HG02678 (cell line): Measurements from ENCODE around the gene STXBP6.

Experiments
- ATAC-seq: cut with Tn5 transposase; IDR thresholded peaks from one replicate; pipeline ENCODE4 v1.9.1; 2021; ENCODE audit warnings: mild to moderate bottlenecking, moderate library complexity; ENCODE audit not compliant: unreplicated experiment

The STXBP6 gene

DNA sequence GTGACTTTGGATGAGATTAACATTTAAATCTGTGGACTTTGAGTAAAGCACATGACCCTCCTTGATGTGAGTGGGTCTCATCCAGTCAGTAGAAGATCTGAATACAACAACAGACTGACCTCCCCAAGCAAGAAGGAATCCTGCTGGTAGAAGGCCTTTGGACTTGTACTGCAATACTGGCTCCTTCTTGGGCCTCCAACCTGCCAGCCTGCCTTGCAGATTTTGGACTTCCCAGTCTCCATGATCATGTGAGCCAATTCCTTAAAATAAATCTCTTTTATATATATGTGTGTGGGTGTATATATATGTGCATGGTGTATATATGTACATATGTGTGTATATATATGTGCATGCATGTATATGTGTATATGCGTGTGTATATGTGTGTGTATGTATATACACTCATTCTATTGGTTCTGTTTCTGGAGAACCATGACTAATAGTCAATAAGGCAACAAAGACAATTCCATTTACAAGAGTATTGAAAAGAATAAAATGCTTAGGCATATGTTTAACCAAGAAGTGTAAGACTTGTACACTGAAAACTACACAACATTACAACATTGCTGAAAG, 183.8 kb downstream of the STXBP6 start:
- ATAC-seq = no peak

DNA sequence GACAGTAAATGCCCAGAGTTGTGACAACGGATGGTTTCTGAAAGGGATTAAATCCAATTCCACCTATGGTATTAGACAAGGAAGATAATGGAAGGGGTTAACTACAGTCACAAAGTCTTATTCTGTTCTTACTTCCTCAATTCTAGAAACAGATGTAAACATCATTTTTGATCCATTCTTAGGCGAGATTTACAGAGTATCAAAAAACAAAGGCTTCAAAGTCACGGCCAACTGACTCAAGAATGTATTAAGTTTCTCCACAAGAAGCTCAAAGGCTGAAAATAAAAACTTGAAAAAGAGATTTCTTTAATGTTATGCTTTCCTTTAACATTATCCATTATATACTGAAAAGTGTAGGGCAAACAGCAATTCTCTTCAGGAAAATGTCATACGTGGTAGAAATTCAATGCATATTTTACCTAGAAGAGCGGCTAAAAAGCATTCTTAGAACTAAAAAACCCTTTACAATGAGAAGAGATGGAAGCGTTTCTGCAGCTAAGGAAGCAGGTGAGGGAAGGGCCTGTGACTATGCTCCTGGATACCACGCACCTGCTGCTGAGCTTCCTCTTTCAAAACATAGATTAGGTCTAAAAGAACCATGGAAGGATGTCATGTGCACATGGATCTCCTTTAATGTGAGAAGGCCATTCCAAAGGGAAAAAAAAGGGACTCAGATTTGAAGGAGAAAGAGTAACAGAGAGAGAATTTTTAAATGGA, 185.8 kb downstream of the STXBP6 start:
- ATAC-seq = no peak

GRCh38 chr14:24861083-24861630, 188.8 kb downstream of the STXBP6 start:
- no peak for ATAC-seq

DNA sequence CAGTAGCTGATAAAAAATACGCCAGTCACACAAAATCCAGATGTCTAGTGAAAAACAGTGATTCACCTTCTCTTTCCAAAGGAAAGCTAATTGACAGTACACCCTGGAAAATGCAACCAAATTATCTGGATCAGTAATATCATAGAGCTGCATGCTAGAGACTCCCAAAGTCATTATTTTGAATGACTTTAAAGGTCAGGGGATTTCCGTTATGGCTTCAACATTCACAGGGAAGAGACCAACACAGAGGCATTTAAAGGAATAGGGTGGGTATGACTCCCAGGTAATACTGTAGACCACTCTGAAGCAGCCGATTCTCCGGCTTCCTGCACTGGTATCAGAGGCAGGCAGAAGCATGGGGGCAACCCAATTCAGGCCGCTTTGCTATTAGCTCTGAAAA, 190.4 kb downstream of the STXBP6 start:
- no peak for ATAC-seq

GRCh38 chr14:24858684-24859083, 191.3 kb downstream of the STXBP6 start:
- ATAC-seq = no peak

DNA sequence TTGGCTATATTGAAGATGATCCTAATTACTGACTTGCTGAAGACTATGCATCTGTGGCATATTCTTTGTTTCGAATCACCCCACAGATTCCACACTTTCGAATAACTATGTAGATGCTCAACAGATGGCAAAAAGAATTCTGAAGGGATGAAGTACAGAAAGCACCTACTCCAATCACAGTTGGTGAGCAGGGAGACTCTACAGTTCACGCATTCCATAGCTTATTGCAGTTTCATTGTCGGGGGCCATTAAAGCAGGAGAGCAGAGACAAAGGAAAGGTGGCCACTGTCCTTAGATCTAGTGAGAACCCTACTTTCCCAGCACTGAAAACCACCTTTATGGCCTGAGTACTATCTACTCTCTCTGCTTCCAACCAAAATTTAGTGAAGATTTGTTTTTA, 191.9 kb downstream of the STXBP6 start:
- no peak for ATAC-seq

DNA sequence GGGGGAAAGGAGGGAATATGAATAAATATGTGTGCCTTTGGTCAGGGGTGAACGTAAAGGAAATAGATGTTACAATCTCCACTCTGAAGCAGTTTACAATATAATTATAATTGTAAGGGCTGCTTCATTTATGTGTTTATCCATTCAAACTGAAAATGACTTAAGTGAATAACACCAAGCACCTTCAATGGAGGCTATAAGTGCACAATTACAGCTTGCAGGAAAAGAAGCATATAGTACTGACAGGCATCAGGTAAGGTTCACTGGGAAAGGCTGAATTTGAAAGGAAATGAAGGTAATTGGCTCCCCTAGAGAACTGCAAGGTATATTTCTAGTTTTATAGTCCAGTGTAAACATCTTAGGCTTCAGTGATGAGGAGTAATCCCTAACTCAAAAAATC, 192.7 kb downstream of the STXBP6 start:
- ATAC-seq = no peak

DNA sequence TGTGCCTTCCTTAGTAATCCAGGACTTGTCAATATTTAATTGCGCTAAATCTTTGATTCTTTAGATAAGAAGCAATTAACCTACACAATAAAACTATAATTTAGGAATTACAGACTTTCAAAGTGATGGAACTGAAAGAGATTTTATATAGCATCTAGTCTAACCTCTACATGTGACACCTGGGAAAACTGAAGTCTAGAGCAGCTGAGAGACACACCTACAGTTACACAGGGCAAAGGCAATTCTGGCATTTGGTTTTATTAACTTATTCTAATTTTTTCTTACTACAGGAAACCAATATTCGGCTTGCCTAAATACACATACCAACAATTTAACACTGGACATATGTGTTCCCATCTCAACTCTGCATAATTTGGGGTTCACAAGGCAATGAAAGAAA, 196.5 kb downstream of the STXBP6 start:
- ATAC-seq = no peak

DNA sequence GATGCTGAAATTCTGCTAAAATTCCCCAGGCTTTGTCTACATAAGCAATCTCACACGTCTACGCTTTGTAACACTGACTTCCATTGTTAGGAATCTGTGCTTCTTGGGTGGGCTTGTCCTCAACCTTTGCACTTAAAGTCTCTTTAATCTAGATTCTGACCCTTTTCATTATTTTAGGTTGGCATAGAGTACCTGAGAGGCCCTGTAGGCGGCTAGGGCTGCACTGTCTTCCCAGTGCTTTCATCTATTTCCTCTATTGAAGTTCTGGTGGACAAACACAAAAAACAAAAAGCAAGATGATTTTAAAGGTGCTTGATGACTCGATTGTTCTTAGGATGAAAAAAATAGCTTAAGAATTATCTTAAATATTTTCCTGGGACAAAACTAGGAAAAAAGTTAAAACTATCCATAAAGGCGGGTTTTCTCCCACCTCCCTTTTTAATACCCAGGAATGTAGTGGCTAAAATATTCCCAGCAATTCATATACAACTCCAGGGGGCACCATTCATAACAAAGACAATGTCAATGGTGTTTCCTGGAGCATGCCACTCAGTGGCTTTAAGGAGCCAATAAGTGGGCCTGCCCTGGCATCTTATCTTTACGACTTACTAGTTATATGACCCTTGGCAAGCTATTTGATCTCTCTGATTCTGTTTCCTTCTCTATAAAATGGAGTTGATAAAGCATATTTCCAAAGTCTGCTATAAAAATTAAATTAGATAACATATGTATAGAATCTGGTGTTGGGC, 197.5 kb downstream of the STXBP6 start:
- no peak for ATAC-seq

GRCh38 chr14:24851837-24852236, 198.1 kb downstream of the STXBP6 start:
- no peak for ATAC-seq

DNA sequence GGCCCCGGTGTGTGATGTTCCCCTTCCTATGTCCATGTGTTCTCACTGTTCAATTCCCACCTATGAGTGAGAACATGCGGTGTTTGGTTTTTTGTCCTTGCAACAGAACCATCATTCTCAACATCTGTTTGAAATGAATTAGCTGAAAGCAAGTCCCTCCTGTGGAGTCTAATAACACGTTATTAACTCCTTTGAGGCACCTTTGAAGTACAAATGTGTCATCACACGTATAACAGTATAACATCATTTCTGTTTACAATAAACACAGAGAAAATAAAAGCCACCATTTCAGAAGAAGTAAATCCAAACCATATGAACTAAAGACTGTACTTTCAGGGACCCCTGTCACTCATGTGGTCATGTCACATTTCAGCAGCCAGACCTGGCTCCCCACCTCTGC, 198.5 kb downstream of the STXBP6 start:
- no peak for ATAC-seq

DNA sequence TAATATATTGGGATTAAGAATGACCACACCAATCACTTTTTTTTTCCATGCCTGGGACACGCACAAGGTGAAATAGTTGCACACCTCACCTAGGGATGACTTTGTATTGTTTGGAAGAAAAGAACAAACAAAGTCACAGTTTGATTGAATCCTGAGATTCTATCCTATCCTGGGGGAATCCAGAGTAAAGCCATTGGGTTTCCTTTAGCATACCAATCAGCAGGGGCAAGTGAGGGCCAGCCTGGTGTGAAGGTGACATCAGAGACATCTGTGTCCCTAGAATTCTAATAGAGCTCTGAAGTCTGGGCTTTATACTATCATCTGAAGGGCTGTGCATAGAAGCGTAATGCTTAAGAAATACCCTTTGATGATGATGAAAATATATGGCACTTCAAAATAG, 199.9 kb downstream of the STXBP6 start:
- ATAC-seq = no peak

DNA sequence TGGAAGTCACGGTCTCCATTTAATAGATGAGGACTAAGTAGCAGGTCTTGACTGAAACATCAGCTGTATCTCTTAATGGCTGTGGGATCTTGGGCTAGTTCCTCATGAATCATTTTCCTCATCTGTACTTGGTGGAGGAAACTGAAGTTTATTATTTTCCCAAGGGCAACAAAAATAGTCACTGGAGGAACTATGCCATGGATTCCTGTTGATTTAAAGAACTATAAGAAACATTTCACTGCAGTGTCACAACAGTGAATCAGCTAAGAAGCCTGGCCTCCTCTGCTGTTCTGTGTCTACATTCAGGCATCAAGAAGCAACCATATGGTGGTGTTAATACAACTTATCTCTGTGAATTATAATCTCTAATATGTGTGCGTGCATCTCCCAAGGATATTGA, 200.5 kb downstream of the STXBP6 start:
- ATAC-seq = no peak

GRCh38 chr14:24848102-24848790, 201.7 kb downstream of the STXBP6 start:
- ATAC-seq = no peak

DNA sequence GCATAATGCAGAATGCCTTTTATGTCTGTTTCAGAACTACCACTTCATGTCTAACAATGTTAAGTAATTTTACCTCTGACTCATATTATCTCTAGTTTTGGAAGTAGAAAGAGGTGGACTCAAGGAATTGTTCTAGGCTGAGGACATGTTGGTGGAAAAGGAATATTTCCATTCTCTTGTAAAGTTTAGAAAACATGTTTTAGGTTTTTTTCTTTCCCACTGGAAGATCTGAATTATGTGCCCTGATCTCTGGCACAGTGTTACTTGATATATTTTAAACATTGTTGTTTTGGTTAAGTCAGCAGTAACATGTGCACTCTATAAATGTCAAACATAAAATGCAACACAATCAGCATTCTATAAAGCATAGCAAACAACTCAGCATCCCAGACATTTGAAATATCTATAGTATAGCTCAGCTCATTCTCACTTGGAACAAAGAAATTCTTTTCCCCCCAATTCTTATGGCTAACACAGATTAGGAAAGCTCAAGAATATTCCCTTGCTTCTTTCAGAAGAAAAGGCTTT, 202.3 kb downstream of the STXBP6 start:
- ATAC-seq = no peak

GRCh38 chr14:24846261-24846660, 203.7 kb downstream of the STXBP6 start:
- ATAC-seq = no peak

- ATAC-seq = no peak
These were observed 204.1 kb downstream of the STXBP6 start for GRCh38 chr14:24845851-24846250.

GRCh38 chr14:24844011-24844410, 205.9 kb downstream of the STXBP6 start:
- no peak for ATAC-seq

GRCh38 chr14:24843494-24843893, 206.5 kb downstream of the STXBP6 start:
- ATAC-seq = peak; percentile 96

DNA sequence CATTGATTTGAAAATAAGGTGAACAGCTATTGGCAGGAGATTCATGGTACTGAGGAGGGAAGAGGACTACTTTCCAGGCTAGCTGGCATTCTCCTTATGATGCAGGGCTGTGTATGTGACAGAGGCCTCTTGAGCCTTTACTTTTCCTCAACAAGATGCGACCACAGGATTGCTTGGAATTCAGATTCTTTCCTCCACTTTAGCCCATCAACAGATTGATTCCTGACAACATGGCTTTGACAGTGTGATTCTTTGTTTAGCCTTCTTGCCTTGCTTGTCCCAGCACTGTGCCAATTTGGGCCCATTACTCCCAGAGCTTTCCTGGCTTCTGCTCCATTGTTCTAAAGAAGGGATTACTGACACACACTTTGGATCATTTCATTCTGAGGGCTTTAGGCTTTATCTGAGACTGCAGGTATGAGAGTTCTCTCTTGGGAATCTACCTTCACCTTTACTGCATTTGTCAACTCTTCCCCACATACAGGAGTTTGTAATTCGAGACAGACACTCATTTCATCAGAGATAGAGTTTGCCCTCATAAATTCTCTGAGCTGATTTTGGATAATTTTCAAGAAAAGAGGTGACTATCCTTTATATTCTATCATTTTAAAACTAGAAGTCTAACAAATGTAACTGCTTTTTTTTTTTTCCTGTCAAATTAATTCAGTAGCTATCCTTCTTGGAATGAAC, 209.6 kb downstream of the STXBP6 start:
- ATAC-seq = no peak
